GM19351 (cell line): ENCODE results near the gene TOP2A.

Experiments
- ATAC-seq: cut with Tn5 transposase; IDR thresholded peaks from one replicate; pipeline ENCODE4 v1.9.1; 2021; ENCODE audit warnings: mild to moderate bottlenecking, moderate library complexity; ENCODE audit not compliant: unreplicated experiment

Gene TOP2A

DNA sequence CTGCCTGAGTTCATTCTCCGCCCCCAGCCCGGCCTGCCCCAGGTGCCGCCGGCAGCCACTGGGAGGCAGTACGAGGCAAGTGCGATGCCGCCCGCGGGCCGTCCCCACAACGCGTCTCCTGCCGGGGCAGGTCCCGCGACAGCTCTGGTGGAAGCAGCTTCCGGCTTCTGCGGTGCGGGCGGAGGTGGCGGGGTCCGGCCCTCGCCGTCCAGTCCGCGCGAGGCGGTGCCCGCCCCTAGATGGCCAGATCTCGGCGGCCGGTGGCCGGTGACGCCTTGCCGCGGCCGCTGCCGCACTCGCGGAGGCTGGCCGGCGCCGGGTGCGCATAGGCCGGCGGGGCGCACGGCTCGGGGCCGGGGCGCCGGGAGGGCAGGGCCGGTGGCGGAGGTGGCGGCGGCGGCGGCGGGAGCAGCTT is 55.0 kb downstream of the TOP2A start:
- no peak for ATAC-seq

- ATAC-seq, result no peak
Observed at GRCh38 chr17:40361925-40362695, 55.6 kb downstream of the TOP2A start.

- no peak for ATAC-seq
Observed at GRCh38 chr17:40361063-40361924, 56.4 kb downstream of the TOP2A start.

DNA sequence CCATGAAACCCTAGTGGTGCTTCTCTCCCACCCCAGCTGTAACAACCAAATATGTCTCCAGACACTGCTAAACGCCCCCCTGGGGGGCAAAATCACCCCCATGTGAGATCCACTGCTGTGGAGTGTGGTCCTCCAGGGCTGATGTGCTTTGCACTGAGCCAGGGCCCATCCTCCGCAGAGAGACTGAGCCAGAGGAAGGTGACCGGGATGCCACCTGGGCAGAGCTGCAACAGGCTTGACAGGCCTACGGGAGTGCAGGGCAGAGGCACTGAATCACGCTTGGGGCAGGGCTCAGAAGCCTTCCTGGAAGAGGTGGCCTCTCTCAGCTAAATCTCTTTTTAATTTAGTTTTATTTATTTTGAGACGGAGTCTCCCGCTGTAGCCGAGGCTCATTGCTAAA is 57.6 kb downstream of the TOP2A start:
- ATAC-seq, result no peak

- no peak for ATAC-seq
Observed at GRCh38 chr17:40358323-40359038, 59.2 kb downstream of the TOP2A start.

DNA sequence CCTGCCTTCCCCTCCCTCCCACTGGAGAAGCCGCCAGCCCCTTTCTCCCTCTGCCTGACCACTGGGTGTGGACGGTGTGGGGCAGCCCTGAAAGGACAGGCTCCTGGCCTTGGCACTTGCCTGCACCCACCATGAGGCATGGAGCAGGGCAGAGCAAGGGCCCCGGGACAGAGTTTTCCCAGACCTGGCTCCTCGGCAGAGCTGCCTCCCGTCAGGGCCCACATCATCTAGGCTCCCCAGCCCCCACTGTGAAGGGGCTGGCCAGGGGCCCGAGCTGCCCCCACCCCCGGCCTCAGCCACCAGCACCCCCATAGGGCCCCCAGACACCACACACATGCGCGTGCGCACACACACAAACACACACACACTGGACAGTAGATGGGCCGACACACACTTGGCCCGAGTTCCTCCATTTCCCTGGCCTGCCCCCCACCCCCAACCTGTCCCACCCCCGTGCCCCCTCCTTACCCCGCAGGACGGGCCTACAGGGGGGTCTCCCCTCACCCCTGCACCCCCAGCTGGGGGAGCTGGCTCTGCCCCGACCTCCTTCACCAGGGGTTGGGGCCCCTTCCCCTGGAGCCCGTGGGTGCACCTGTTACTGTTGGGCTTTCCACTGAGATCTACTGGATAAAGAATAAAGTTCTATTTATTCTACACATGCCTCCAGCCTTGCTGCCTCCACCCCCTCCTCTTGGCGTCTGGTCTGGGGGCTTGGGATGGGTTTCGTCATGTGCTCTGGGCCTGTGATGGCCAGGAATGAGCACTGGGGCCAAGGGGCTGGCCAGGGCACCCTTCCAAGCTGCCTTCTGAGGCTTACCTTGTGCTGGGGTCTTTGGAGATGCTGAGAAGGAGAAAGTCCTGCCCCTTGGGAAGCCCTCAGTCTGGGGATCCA is 60.5 kb downstream of the TOP2A start:
- ATAC-seq, result no peak

DNA sequence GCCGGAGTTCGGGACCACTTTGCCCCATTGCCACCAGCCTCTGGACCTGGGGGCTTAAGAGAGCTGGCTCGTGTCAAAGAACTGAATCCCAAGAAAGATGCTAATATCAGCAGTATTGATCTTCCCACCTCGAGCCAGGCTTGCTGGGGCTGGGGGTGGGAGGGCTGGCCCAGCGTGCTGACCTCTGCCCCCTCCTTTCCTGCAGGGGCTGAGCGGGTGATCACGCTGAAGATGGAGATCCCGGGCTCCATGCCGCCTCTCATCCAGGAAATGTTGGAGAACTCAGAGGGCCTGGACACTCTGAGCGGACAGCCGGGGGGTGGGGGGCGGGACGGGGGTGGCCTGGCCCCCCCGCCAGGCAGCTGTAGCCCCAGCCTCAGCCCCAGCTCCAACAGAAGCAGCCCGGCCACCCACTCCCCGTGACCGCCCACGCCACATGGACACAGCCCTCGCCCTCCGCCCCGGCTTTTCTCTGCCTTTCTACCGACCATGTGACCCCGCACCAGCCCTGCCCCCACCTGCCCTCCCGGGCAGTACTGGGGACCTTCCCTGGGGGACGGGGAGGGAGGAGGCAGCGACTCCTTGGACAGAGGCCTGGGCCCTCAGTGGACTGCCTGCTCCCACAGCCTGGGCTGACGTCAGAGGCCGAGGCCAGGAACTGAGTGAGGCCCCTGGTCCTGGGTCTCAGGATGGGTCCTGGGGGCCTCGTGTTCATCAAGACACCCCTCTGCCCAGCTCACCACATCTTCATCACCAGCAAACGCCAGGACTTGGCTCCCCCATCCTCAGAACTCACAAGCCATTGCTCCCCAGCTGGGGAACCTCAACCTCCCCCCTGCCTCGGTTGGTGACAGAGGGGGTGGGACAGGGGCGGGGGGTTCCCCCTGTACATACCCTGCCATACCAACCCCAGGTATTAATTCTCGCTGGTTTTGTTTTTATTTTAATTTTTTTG is 61.6 kb downstream of the TOP2A start:
- ATAC-seq, result no peak

GRCh38 chr17:40355123-40355803 is 62.4 kb downstream of the TOP2A start:
- ATAC-seq, result no peak

- ATAC-seq, result no peak
Observed at GRCh38 chr17:40354221-40355122, 63.2 kb downstream of the TOP2A start.

- ATAC-seq, result no peak
Observed at GRCh38 chr17:40352779-40353394, 64.8 kb downstream of the TOP2A start.

- no peak for ATAC-seq
Observed at GRCh38 chr17:40352237-40352778, 65.4 kb downstream of the TOP2A start.

- ATAC-seq, result no peak
Observed at GRCh38 chr17:40351359-40352236, 66.1 kb downstream of the TOP2A start.

DNA sequence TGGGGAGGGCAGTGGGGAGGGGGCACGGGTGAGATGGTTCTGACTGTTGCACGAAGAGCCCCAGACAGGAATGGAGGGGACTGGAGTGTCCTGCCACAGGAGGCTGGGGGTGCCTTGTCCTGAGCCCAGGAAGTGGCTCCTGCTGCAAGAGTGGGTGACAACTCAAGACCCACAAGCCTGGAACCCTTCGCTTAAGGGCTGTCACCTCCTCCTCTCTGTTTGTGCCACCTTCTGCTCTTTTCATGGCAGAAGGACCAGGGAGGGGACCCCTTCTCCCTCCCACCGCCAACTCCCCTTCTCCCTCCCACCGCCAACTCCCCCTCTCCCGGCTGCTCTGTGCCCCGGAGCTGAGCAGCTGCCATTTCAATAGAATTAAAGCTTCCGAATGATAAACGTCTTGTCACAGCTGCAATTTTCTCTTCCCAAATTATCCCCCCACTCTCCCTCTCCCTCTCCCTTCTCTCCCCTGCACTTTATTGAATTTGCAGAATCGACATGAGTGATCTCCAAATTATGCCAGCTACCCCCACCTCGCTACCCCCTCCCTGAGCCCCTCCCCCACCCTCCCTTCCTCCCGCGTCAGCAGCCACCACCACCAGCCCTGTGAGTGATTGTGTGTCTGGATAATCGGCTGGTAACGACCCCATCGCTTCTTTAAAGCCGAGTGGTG is 66.9 kb downstream of the TOP2A start:
- no peak for ATAC-seq

DNA sequence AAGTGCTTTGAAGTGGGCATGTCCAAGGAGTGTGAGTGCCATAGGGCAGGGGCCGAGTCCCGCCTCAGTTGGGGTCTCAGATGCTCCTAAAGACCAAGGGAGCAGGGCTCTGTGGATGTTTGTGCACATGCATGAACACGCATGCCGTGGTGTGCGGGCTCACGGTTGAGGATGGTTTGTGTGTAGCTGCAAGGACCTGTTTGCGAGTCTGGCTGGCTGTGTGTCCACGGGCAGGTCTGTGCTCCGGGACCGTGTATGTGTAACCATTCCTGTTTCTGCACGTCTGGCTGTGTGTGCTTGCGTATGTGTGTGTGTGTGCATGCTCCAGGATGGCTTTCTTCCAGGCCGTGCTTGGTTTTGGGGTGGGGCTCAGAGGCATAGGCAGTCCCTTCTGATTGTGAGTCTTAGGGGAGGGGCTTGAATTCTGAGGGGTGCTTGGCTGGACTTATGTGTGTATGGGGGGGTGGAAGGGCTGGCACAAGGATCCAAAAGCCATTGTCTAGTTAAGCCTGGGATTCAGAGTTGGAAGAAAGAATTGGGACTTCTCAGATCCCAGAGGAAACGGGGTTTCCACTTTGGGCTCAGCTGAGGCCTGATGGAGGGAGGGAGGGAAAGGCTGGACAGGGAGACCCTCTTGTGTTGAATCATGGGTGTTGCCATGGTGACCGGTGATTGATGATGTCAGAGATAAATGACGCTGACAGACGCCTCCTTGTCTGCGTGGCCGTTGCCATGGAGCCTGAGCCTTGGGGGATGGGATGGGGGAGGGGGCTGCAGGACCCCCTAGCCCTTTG is 67.6 kb downstream of the TOP2A start:
- ATAC-seq, result no peak

- ATAC-seq, result no peak
Observed at GRCh38 chr17:40349477-40349894, 68.2 kb downstream of the TOP2A start.
